ENCODE results near the gene C19orf85. TPM values are rescaled to one million over a fixed set of nuclear protein-coding genes. Genes with fewer than 3 reads are reported as not detected.

C19orf85 gene
- total RNA-seq, 1 donor from 2014 or later = not detected

DNA sequence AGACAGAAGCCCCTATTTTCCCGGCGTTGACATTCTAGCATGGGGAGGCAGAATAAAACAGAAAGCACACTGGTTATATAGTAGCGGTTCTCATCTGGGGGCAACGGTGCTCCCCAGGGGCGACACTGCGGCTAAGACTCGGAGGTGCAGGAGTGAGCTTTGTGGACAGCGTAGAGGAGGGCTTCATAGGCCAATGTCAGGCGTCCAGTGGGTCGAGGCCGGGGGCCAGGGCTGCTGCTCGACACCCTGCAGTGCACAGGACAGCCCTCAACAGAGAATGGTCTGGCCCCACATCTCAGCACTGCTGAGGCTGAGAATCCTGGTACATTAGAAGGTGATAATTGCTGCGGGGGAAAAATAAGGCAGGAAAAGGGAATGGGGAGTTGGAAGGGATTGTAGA, 13.4 kb upstream of the C19orf85 start:
- peaks cover 4% of the 10 kb centered on the region for H3K27me3 Mint-ChIP-seq (ENCODE audit: low read depth)
- H3K36me3 Mint-ChIP-seq (ENCODE audit: low read depth) = no peaks in the 10 kb centered on the region
- H3K4me1 Mint-ChIP-seq = peaks cover 47% of the 10 kb centered on the region
- no peaks in the 10 kb centered on the region for H3K9me3 Mint-ChIP-seq
- TF ChIP-seq, protein P1, sequence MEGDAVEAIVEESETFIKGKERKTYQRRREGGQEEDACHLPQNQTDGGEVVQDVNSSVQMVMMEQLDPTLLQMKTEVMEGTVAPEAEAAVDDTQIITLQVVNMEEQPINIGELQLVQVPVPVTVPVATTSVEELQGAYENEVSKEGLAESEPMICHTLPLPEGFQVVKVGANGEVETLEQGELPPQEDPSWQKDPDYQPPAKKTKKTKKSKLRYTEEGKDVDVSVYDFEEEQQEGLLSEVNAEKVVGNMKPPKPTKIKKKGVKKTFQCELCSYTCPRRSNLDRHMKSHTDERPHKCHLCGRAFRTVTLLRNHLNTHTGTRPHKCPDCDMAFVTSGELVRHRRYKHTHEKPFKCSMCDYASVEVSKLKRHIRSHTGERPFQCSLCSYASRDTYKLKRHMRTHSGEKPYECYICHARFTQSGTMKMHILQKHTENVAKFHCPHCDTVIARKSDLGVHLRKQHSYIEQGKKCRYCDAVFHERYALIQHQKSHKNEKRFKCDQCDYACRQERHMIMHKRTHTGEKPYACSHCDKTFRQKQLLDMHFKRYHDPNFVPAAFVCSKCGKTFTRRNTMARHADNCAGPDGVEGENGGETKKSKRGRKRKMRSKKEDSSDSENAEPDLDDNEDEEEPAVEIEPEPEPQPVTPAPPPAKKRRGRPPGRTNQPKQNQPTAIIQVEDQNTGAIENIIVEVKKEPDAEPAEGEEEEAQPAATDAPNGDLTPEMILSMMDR (conservative IDR thresholded peaks at IDR 0.05) = no peak
- H3K27ac Mint-ChIP-seq (ENCODE audit: unreplicated experiment) = no peak overlapping the region
- DNase-seq (ENCODE audit: low read depth, low spot score) = no peak
- peak overlapping the region; percentile 99 for H3K4me3 Mint-ChIP-seq

DNA sequence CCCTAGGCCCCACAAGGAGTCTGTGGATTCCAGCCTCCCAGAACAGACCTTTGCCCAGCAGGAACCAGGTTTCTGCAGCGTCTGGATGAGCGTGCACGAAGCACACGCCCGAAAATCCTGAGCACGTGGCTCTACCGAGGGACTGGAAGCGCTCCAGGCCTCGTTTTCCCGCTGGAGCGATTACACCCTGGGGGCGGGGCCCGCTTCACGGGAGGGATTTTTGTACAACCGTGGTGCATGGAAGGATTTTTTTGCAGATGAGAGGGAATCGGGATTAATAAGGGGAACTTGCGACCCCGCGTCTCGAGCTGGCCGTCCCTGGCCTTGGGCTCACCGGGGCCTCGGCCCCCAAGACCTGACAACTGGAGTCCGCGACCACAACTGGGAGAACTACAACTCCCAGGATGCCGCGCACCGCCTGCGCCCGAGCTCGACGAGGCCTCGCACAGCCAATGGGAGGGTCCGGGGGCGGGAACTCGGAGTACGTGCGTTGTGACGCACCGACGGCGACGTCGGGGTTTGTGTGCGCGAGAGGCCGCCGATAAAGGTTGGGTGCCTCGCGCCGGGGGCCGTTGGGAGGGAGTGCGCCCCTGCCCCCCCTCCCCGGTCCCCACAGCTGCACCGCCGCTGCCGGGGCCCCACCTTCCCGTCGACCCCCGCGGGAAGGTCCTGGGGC, 11.7 kb upstream of the C19orf85 start, which contains the start of gene ZNF628:
TSS of gene ZNF628 (plus strand) at position 518 of the 676 bp plus-strand sequence. CDS start 3,294 bp downstream, outside the sequence.
- H3K36me3 Mint-ChIP-seq (ENCODE audit: low read depth) = no peaks in the 10 kb centered on the region
- TF ChIP-seq, protein P1 (conservative IDR thresholded peaks at IDR 0.05) = no peak
- DNase-seq (ENCODE audit: low read depth, low spot score) = peak; percentile 95
- peak within 1 kb of the TSS; percentile 99 for H3K4me3 Mint-ChIP-seq
- H3K4me1 Mint-ChIP-seq = peaks cover 47% of the 10 kb centered on the region
- peak within 1 kb of the TSS; percentile 97 for H3K27ac Mint-ChIP-seq (ENCODE audit: unreplicated experiment)
- H3K9me3 Mint-ChIP-seq = no peaks in the 10 kb centered on the region
- peaks cover 4% of the 10 kb centered on the region for H3K27me3 Mint-ChIP-seq (ENCODE audit: low read depth)

DNA sequence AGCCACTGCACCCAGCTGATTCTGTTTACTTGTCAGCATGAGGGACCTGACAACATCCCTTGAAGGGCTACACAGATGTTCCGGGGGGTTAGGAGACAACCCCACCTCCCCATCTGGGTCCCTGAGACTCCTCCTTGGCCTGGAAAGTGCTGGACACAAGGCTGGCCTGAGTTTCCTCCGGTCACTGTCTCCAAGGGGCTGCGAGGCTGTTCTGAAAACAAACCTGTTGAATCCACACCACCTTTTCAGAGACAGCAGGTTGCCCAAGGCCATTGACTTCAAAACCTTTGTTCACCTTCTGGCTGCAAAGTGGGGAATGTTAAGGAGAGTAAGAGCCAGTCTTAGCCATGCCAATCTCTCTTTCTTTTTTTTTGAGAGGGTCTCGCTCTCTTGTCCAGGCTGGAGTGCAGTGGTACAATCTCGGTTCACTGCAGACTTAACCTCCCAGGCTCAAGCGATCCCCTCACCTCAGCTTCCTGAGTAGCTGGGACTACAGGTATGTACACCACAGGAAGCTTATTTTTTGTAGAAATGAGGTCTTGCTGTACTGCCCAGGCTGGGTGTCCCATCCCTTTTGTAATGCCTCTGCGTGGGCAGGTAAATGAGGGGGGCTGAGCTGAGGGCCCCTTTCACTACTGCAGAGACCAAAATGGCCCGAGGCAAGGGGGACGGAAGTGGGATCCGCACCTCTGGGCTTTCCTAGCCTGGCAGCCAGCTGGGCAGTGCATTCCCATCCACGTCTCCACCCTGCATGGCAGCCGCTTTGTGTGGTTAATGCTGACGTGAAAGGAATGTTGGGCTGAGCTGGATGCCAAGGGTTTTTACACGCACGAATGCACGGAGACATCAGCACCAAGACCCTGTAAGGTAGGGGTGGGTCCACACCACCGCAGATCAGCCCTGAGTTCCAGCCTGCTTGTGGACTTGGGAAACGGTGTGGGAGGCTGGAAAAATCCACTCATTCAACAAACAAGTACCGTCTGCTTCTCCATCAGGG, 10.0 kb upstream of the C19orf85 start:
- Mint-ChIP-seq H3K4me1 (peaks cover 42% of the 10 kb centered on the region), H3K9me3 (no peaks in the 10 kb centered on the region), H3K27ac (ENCODE audit: unreplicated experiment) (no peak overlapping the region), H3K27me3 (ENCODE audit: low read depth) (peaks cover 4% of the 10 kb centered on the region), H3K36me3 (ENCODE audit: low read depth) (no peaks in the 10 kb centered on the region), H3K4me3 (peak overlapping the region; percentile 47)
- TF ChIP-seq, protein P1 (conservative IDR thresholded peaks at IDR 0.05) = no peak
- DNase-seq (ENCODE audit: low read depth, low spot score) = no peak

DNA sequence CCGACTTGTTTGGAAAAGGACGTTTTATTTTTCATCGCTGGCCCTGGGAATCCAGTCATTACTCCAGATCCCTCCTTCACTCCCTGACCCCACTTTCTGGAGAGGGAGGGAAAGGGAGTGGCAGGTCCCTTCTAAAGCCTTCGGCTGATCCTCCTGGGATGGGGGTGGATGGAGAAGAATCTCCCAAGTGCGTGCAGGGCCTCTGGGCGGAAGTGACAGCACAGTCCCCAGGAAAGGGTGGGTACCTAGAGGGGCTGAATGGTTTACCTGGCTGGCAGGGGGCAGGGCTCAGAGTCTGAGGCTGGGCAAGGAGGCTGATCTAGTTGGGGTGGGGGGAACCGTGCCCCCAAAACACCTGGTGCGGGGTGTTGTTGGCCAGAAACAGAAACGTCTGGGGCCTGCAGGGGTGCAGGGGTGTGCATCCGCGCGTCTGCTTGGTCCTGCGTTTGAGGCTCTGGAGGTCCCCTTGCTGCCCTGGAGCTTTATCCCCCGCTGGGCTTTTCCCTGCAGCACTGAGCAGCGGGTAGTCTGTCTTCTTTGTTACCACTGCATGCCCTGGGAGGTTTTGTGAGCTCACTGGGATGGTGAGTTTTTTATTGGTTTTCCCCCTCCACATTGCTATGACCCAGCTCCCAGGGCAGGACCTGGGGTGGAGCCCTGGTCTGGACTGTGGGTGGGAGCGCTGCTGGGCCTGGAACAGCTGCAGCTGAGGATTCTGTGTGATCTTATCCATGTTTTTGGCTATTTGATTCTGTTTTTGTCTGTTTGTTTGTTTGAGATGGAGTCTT, 8.9 kb upstream of the C19orf85 start:
- Mint-ChIP-seq H3K27me3 (ENCODE audit: low read depth) (peaks cover 4% of the 10 kb centered on the region), H3K4me3 (peak overlapping the region; percentile 41), H3K4me1 (peaks cover 31% of the 10 kb centered on the region), H3K27ac (ENCODE audit: unreplicated experiment) (peak overlapping the region; percentile 35), H3K9me3 (no peaks in the 10 kb centered on the region), H3K36me3 (ENCODE audit: low read depth) (no peaks in the 10 kb centered on the region)
- DNase-seq (ENCODE audit: low read depth, low spot score) = no peak
- TF ChIP-seq, protein P1 (conservative IDR thresholded peaks at IDR 0.05) = no peak

DNA sequence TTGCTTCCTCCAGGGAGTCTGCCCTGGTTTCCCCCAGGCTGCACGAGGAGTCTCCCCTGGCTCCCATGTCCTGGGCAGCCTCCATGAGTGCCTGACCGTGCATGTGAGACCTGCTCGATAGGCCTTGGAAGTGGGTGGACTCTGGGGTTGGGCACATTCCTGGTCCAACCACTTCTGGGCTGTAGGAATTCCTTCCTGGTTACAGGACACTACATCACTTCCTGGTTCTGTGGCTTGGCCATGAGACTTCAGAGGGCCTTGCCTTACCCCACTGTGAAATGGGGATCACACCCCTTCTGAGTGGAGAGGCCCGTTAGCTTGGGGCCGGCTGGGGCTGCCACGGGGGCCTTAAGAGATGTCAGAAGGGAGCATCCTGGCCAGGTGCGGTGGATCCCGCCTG, 7.9 kb upstream of the C19orf85 start:
- H3K27ac Mint-ChIP-seq (ENCODE audit: unreplicated experiment) = no peak overlapping the region
- DNase-seq (ENCODE audit: low read depth, low spot score) = no peak
- peaks cover 22% of the 10 kb centered on the region for H3K4me1 Mint-ChIP-seq
- no peaks in the 10 kb centered on the region for H3K36me3 Mint-ChIP-seq (ENCODE audit: low read depth)
- no peaks in the 10 kb centered on the region for H3K9me3 Mint-ChIP-seq
- H3K27me3 Mint-ChIP-seq (ENCODE audit: low read depth) = peaks cover 4% of the 10 kb centered on the region
- no peak overlapping the region for H3K4me3 Mint-ChIP-seq
- TF ChIP-seq, protein P1 (conservative IDR thresholded peaks at IDR 0.05) = no peak

Measured in neural crest cell (in vitro differentiated cells).